NCI-H226 (cell line): ENCODE measurements around the gene PLEKHG7.
"Not testable (repeated sequence)": the region's sequence is repeated elsewhere in the genome, so short reads cannot be mapped to it uniquely, and the experiment has no call there.

Source experiments
- DNase-seq: peaks from one replicate; pipeline ENCODE4 v3.0.0-alpha.2; 2015

The PLEKHG7 gene

GRCh38 chr12:92717202-92717601 lies 14.4 kb downstream of the PLEKHG7 start:
- DNase-seq = peak; percentile 37

- DNase-seq = peak; percentile 21
These were observed 15.7 kb downstream of the PLEKHG7 start for GRCh38 chr12:92718483-92718990.

- DNase-seq = no peak
These were observed 16.9 kb downstream of the PLEKHG7 start for GRCh38 chr12:92719674-92720073.

GRCh38 chr12:92721130-92721529 lies 18.3 kb downstream of the PLEKHG7 start:
- DNase-seq = peak; percentile 18

GRCh38 chr12:92721656-92722055 lies 18.9 kb downstream of the PLEKHG7 start:
- DNase-seq = no peak

GRCh38 chr12:92722897-92723296 lies 20.1 kb downstream of the PLEKHG7 start:
- DNase-seq = no peak

GRCh38 chr12:92726850-92727249 lies 24.1 kb downstream of the PLEKHG7 start:
- no peak for DNase-seq

GRCh38 chr12:92729773-92730305 lies 27.1 kb downstream of the PLEKHG7 start:
- DNase-seq = no peak

GRCh38 chr12:92730758-92731157 lies 28.0 kb downstream of the PLEKHG7 start:
- DNase-seq = no peak

GRCh38 chr12:92732216-92732615 lies 29.4 kb downstream of the PLEKHG7 start:
- no peak for DNase-seq

GRCh38 chr12:92732716-92733115 lies 29.9 kb downstream of the PLEKHG7 start:
- no peak for DNase-seq

- DNase-seq = no peak
These were observed 30.4 kb downstream of the PLEKHG7 start for GRCh38 chr12:92733181-92733580.

- DNase-seq = no peak
These were observed 30.9 kb downstream of the PLEKHG7 start for GRCh38 chr12:92733661-92734060.

GRCh38 chr12:92735131-92735721 lies 32.4 kb downstream of the PLEKHG7 start:
- DNase-seq = peak; percentile 76

GRCh38 chr12:92736605-92737004 lies 33.8 kb downstream of the PLEKHG7 start:
- DNase-seq = no peak

GRCh38 chr12:92737855-92738850 lies 35.4 kb downstream of the PLEKHG7 start:
- no peak for DNase-seq

GRCh38 chr12:92739113-92739512 lies 36.3 kb downstream of the PLEKHG7 start:
- DNase-seq = no peak

- no peak for DNase-seq
These were observed 37.6 kb downstream of the PLEKHG7 start for GRCh38 chr12:92740411-92740810.

GRCh38 chr12:92743026-92743425 lies 40.2 kb downstream of the PLEKHG7 start:
- DNase-seq = no peak

- DNase-seq = peak; percentile 94
These were observed 43.2 kb downstream of the PLEKHG7 start for GRCh38 chr12:92745856-92746550.

- DNase-seq = no peak
These were observed 44.4 kb downstream of the PLEKHG7 start for GRCh38 chr12:92747151-92747550.

- DNase-seq = not testable (repeated sequence)
These were observed 46.9 kb downstream of the PLEKHG7 start for GRCh38 chr12:92749691-92750090.
